ENCODE measurements around the gene KAT8. TPM values are rescaled to one million over a fixed set of nuclear protein-coding genes. Genes with fewer than 3 reads are reported as not detected.

The KAT8 gene
- total RNA-seq, 1 donor from 2014 or later: 56.0 TPM

DNA sequence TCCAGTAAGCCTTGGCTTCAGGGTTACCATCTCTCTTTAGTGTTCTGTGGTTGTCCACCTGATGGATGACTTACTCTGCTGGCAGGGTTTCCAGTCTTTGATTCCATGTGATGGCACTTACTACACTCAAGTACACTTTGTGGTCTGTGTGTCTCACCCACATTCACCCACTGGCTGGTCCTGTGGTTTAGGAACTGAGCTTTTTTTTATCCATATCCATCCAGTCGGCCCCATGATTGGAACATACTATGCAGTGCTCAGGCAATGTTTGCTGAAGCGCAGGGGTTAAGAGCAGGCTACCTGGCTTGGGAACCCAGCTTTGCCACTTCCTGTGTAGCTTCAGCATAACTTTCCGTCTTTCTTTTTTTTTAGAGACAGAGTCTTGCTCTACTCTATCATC is 59.7 kb downstream of the KAT8 start:
- H3K27ac Mint-ChIP-seq (ENCODE audit: unreplicated experiment): no peak overlapping the region
- H3K9me3 Mint-ChIP-seq (ENCODE audit: unreplicated experiment): no peaks in the 10 kb centered on the region
- DNase-seq (ENCODE audit: extremely low spot score, unreplicated experiment): no peak
- H3K4me1 Mint-ChIP-seq (ENCODE audit: unreplicated experiment): peaks cover 20% of the 10 kb centered on the region
- H3K36me3 Mint-ChIP-seq (ENCODE audit: unreplicated experiment): peaks cover 4% of the 10 kb centered on the region
- no peaks in the 10 kb centered on the region for H3K27me3 Mint-ChIP-seq (ENCODE audit: unreplicated experiment)
- TF ChIP-seq, protein P1, sequence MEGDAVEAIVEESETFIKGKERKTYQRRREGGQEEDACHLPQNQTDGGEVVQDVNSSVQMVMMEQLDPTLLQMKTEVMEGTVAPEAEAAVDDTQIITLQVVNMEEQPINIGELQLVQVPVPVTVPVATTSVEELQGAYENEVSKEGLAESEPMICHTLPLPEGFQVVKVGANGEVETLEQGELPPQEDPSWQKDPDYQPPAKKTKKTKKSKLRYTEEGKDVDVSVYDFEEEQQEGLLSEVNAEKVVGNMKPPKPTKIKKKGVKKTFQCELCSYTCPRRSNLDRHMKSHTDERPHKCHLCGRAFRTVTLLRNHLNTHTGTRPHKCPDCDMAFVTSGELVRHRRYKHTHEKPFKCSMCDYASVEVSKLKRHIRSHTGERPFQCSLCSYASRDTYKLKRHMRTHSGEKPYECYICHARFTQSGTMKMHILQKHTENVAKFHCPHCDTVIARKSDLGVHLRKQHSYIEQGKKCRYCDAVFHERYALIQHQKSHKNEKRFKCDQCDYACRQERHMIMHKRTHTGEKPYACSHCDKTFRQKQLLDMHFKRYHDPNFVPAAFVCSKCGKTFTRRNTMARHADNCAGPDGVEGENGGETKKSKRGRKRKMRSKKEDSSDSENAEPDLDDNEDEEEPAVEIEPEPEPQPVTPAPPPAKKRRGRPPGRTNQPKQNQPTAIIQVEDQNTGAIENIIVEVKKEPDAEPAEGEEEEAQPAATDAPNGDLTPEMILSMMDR (IDR thresholded peaks at IDR 0.05): no peak
- no peak overlapping the region for H3K4me3 Mint-ChIP-seq (ENCODE audit: unreplicated experiment)

- H3K4me3 Mint-ChIP-seq (ENCODE audit: unreplicated experiment): peak overlapping the region; percentile 95
- H3K4me1 Mint-ChIP-seq (ENCODE audit: unreplicated experiment): peaks cover 40% of the 10 kb centered on the region
- no peak for DNase-seq (ENCODE audit: extremely low spot score, unreplicated experiment)
- TF ChIP-seq, protein P1 (IDR thresholded peaks at IDR 0.05): no peak
- H3K36me3 Mint-ChIP-seq (ENCODE audit: unreplicated experiment): peaks cover 18% of the 10 kb centered on the region
- peak overlapping the region; percentile 100 for H3K27ac Mint-ChIP-seq (ENCODE audit: unreplicated experiment)
- no peaks in the 10 kb centered on the region for H3K27me3 Mint-ChIP-seq (ENCODE audit: unreplicated experiment)
- H3K9me3 Mint-ChIP-seq (ENCODE audit: unreplicated experiment): no peaks in the 10 kb centered on the region
Observed at GRCh38 chr16:31179219-31179746, 61.8 kb downstream of the KAT8 start.

GRCh38 chr16:31179747-31180459 is 62.4 kb downstream of the KAT8 start, which contains the start of gene FUS:
TSS of gene FUS (plus strand) at chr16:31180139. CDS start at chr16:31180215, 76 bp downstream.
- no peaks in the 10 kb centered on the region for H3K27me3 Mint-ChIP-seq (ENCODE audit: unreplicated experiment)
- H3K4me1 Mint-ChIP-seq (ENCODE audit: unreplicated experiment): peaks cover 43% of the 10 kb centered on the region
- TF ChIP-seq, protein P1 (IDR thresholded peaks at IDR 0.05): no peak
- H3K36me3 Mint-ChIP-seq (ENCODE audit: unreplicated experiment): peaks cover 21% of the 10 kb centered on the region
- H3K27ac Mint-ChIP-seq (ENCODE audit: unreplicated experiment): peak within 1 kb of the TSS; percentile 100
- H3K4me3 Mint-ChIP-seq (ENCODE audit: unreplicated experiment): peak within 1 kb of the TSS; percentile 95
- no peaks in the 10 kb centered on the region for H3K9me3 Mint-ChIP-seq (ENCODE audit: unreplicated experiment)
- peak; percentile 96 for DNase-seq (ENCODE audit: extremely low spot score, unreplicated experiment)

Other genes with a start within 250 kb of the KAT8 start
- gene BCL7C, start 223.6 kb upstream of the KAT8 start, total RNA-seq: 37.6 and 38.1 TPM in 2 replicates
- 5.1 and 6.0 TPM in 2 replicates for gene CTF1, start 221.1 kb upstream of the KAT8 start, total RNA-seq
- 23.1 and 24.3 TPM in 2 replicates for gene FBXL19, start 194.1 kb upstream of the KAT8 start, total RNA-seq
- gene ORAI3, start 168.6 kb upstream of the KAT8 start, total RNA-seq: 25.2 and 30.0 TPM in 2 replicates
- 20.1 and 22.6 TPM in 2 replicates for gene SETD1A, start 159.9 kb upstream of the KAT8 start, total RNA-seq
- gene HSD3B7, start 132.5 kb upstream of the KAT8 start, total RNA-seq: 7.5 and 7.6 TPM in 2 replicates
- 1.8 and 4.5 TPM in 2 replicates for gene STX1B, start 107.0 kb upstream of the KAT8 start, total RNA-seq
- gene STX4, start 84.1 kb upstream of the KAT8 start, total RNA-seq: 51.8 and 53.4 TPM in 2 replicates
- gene ZNF668, start 43.4 kb upstream of the KAT8 start, total RNA-seq: 13.2 and 13.5 TPM in 2 replicates
- gene ZNF646, start 43.2 kb upstream of the KAT8 start, total RNA-seq: 18.4 and 22.5 TPM in 2 replicates
- gene PRSS53, start 28.7 kb upstream of the KAT8 start, total RNA-seq: 2.8 and 3.2 TPM in 2 replicates
- gene VKORC1, start 22.9 kb upstream of the KAT8 start, total RNA-seq: 141 and 148 TPM in 2 replicates
- gene BCKDK, start 9.3 kb upstream of the KAT8 start, total RNA-seq: 38.8 and 39.3 TPM in 2 replicates
- gene PRSS8, start 18.1 kb downstream of the KAT8 start, total RNA-seq: not detected in 2 replicates
- 0.67 and 0.76 TPM in 2 replicates for gene PRSS36, start 32.4 kb downstream of the KAT8 start, total RNA-seq
- 334 and 346 TPM in 2 replicates for gene FUS, start 62.5 kb downstream of the KAT8 start, total RNA-seq
- gene PYCARD, start 85.1 kb downstream of the KAT8 start, total RNA-seq: 5.5 and 6.1 TPM in 2 replicates
- gene TRIM72, start 96.5 kb downstream of the KAT8 start, total RNA-seq: not detected in 2 replicates
- gene PYDC1, start 99.5 kb downstream of the KAT8 start, total RNA-seq: not detected in 2 replicates
- gene ITGAM, start 142.3 kb downstream of the KAT8 start, total RNA-seq: not detected in 2 replicates
- gene ITGAX, start 237.5 kb downstream of the KAT8 start, total RNA-seq: not detected in 2 replicates